Activated CD4-positive, alpha-beta T cell treated with anti-CD3 and anti-CD28 coated beads for 1 hour (primary cell): ENCODE results near the gene FGL2.
"Not testable (repeated sequence)": the region's sequence is repeated elsewhere in the genome, so short reads cannot be mapped to it uniquely, and the experiment has no call there.

Source experiments
- DNase-seq: peaks from one replicate; pipeline ENCODE4 v3.0.0-alpha.2; 2020

FGL2 gene

DNA sequence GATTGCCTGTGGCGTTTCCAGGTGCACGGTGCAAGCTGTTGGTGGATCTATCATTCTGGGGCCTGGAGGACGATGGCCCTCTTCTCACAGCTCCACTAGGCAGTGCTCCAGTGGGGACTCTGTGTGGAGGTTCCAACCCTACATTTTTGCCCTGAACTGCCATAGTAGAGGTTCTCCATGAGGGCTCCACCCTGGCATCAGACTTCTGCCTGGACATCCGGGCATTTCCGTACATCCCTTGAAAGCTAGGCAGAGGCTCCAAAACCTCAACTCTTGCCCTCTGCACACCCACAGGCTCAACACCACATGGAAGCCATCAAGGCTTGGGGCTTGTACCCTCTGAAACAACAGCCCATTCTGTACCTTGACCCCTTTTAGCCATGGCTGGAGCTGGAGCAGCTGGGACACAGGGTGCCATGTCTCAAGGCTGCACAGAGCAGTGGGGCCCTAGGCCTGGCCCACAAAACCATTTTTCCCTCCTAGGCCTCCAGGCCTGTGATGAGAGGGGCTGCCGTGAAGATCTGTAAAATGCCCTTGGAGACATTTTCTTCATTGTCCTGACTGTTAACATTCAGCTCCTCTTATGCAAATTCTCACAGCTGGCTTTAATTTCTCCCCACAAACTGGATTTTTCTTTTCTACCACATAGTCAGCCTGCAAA lies 10.0 kb upstream of the FGL2 start:
- no peak for DNase-seq

GRCh38 chr7:77208416-77208815 lies 8.8 kb upstream of the FGL2 start:
- no peak for DNase-seq

DNA sequence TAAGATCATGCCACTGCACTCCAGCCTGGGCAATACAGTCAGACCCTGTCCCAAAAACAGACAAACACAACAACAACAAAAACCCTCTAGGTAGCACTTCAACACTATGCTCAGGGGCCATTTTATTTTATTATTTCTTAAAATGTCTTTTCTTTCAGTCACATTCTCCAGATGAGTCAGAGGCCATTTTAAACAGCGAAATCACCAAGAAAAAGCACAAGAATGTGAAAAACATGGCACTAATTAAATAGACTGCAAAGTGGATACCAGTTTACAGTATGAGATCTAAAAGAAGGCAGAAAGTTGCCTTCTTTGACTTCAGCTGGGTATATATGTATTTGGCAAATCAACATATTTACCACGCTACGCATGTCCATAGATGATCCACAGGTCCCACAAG lies 6.1 kb upstream of the FGL2 start:
- no peak for DNase-seq

DNA sequence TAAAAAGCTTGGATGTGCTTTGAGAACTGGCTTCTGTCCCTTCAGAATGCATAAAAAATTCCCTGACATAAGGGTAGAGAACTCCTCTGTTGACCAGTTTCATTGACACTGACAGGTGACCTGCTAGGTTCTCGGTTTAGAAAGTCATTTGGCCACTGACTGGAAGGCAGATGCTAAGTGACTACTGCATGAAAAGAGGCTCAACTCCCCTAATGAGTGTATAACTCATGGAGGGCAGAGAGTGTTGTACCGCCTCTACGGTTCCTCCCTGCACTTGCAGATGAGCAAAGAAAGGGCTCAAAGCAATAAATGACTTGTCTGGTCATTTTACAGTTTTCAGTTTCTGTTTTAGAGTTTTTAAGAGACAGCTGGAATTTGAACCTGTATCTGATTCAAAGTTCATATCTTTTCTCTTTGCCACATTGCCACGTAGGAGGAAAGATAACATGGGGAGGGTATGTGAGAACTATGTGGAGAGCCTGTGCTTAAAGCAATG lies 2.9 kb upstream of the FGL2 start:
- no peak for DNase-seq

GRCh38 chr7:77200542-77200941 lies 923 bp upstream of the FGL2 start:
- no peak for DNase-seq

DNA sequence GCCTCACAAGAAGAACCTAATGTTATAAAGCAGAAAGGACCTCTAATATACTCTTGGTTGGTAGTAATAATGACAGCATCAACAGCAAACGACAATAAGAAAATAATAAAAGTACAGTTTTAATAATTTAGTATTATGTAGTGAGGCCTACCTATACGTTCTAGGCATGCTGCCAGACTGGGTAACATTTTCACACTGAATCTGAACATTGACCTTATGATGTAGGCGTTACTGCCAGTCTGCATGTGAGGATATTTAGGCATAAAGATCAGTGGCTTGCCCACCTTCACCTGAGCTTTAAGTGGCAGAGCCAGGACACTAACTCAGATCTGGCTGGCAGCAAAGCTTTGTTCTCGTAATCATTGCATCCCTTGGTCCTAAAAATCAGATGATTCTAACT lies 2.5 kb downstream of the FGL2 start:
- no peak for DNase-seq

DNA sequence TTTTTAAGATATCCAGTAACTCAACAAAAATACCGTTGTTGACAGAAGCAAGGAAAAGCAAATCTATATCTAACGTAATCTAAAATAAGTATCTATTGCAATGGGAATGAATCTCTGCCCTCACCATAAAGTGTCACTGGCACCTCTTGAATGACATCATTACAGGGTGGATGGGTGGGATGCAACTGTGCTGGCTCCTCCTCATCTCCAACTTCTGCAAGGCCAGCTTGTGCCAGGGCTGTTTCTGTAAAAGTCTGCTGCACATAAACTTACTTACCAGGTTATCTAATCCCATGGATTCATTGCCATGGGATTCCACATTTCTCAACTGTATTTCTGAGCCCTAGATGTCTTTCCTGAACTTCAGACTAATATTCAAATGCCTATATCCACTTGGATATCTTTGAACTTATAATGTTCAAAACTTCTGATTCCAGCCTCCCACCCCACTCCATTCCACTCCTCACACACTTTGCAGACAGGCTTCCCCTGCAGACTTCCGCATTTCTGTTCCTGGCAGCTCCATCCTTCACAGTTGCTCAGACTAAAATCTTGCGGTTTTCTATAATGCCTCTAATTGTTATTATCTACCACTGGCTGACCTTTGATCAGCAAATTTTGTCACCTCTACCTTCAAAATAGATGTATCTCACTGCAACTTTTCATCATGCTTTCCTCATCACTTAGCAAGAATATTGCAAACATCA lies 10.7 kb downstream of the FGL2 start:
- DNase-seq: no peak

- DNase-seq: no peak
Measured at GRCh38 chr7:77185866-77186265, 13.8 kb downstream of the FGL2 start.

DNA sequence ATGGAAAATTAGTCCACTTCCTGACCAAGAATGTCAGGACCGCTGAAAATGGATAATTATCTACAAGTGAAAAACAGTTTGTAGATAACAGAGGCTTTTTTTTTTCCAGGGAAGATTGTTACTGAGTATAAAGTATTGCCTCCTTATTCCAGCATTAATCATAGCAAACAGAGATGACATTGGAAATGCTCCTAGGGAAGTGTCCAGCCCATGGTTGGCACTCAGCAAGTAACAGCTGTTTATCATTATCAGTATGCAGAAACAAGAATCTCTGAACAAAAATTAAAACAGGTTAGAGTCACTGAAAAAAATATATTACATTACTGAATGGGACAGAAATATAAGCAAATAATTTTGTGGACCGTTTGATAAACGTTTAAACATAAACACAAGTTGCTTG lies 14.6 kb downstream of the FGL2 start:
- DNase-seq: no peak

DNA sequence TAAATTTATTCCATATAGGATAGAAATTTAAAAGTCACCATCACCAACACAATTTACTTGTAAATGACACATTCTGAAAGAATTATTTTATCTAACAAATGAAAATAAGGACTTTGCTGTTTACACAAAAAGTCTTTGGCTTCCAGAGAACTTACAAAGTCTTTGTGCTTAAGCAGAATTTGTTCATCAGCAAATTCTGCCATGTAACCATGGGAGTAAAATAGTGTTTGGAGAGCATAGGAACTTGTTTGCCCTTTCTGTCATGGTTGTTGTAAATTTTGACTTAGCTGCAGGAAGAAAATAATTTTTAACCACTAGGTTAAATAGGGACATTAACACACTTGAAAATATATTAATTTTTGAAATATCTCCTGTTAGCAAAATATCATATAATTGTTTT lies 15.2 kb downstream of the FGL2 start:
- DNase-seq: no peak

- no peak for DNase-seq
Measured at GRCh38 chr7:77182261-77182660, 17.4 kb downstream of the FGL2 start.

DNA sequence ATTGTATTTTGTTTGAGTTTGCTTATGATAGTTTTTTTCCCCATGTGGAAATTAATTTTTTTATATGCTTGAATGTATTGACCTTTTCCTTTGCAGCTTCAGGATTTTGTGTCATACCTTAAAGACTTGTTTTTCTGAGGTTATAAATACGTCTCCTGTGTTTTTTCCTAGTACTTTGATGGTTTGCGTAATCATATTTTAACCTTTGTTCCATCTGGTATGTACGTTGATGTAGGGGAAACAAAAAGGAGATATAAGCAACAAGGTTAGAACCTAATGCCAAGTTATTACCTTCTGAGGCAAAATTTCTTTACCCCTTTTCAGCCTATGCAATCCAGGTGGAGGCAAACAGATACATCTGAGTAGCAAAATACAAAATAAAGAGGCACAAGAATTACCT lies 17.9 kb downstream of the FGL2 start:
- DNase-seq: no peak

- no peak for DNase-seq
Measured at GRCh38 chr7:77181015-77181595, 18.5 kb downstream of the FGL2 start.

- DNase-seq: not testable (repeated sequence)
Measured at GRCh38 chr7:77178024-77178423, 21.6 kb downstream of the FGL2 start.

GRCh38 chr7:77177321-77177904 lies 22.2 kb downstream of the FGL2 start:
- DNase-seq: not testable (repeated sequence)

DNA sequence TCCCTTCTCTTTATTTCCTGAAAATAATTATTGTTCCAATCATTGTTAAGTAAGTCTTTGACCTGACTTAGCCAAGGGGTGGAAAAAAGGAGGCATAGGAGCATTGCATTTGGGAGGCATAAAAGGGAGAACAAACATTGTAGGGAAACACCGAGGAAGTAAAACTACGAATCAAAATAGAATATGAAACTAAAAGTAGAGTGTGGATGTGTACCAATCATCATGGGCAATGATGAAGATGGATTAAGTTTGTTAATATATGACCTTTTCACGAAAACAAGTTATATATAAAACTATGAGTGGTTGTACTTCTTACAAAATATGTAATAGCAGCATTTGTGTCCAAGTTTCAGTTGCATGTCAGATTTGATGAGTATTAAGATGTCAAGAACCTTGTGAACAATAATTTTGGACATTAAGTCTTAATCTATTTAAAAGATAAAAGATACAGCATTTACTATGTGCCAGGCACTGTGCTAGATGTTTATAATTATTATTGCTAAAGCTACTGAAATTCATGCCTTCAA lies 24.3 kb downstream of the FGL2 start:
- not testable (repeated sequence) for DNase-seq

DNA sequence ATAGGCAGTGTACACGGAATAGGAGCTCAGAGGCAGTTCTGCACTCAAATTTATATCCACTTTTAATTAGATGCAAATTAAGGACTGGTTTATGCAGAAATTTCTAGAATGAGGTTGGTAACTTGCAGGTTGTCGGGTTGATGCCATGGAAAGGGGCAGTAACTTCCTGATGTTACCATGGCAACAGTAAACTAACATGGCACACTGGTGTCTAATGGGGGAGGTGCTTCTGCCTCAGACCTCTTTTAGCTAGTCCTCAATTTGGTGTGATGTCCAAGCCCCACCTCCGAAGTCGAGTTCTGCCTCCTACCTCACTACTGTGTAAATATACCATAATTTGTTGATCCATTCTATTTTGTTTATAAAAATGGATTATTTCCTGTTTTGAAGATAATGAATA lies 25.2 kb downstream of the FGL2 start:
- not testable (repeated sequence) for DNase-seq

- DNase-seq: not testable (repeated sequence)
Measured at GRCh38 chr7:77172437-77173172, 27.0 kb downstream of the FGL2 start.

GRCh38 chr7:77171073-77171472 lies 28.5 kb downstream of the FGL2 start:
- DNase-seq: not testable (repeated sequence)

DNA sequence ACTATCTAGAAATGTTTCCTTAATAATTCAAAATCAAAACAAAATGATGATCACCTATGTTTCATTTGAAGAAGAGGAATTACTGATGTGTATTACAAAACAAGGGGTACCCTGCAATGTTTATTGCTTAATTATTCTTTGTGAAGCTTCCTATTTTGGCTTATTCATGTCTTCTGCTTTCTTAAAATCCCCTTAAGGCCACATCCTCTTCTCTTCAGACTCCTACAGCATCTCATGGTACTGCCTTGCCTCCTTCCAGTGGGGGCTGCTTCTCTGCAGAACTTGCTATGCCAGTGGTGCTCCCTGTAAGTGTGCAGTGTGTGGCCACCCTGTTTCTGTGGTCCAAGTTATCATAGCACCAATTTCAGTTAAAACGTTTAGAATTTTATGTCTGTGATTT lies 42.2 kb downstream of the FGL2 start:
- DNase-seq: no peak

DNA sequence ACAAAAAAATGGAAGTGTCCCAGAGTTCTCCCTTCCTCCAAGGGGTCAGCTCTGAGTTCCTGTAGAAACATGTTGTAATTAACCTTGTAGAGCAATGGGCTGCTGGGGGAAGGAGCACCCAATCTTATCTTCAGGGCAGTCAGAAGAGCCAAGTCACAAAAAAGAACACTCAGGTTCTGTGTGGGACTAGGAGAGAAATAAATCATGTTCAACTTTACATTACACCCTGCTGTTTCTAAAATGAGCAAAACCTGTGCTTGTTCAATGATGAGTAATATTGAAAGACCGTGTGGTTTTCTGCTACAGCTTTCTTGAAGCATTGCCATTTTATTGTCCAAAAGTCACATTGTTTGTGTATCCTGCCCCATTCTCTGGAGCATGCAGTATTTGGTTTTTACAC lies 42.6 kb downstream of the FGL2 start:
- not testable (repeated sequence) for DNase-seq

GRCh38 chr7:77155601-77156377 lies 43.8 kb downstream of the FGL2 start:
- DNase-seq: not testable (repeated sequence)
